Panc1 (cell line): Measurements from ENCODE around the gene L2HGDH.

Source experiments
- SIN3A ChIP-seq: IDR thresholded peaks from 2 replicates; pipeline ENCODE4 v1.6.1; 2012; ENCODE audit warnings: low read depth, mild to moderate bottlenecking, low read length, moderate library complexity, borderline replicate concordance; ENCODE audit not compliant: insufficient read depth
- TF ChIP-seq, protein P1 (sequence below): fragments of 450-650 bp; IDR thresholded peaks from 2 replicates; pipeline ENCODE4 v1.5.1; 2017; ENCODE audit warnings: mild to moderate bottlenecking

DNA sequence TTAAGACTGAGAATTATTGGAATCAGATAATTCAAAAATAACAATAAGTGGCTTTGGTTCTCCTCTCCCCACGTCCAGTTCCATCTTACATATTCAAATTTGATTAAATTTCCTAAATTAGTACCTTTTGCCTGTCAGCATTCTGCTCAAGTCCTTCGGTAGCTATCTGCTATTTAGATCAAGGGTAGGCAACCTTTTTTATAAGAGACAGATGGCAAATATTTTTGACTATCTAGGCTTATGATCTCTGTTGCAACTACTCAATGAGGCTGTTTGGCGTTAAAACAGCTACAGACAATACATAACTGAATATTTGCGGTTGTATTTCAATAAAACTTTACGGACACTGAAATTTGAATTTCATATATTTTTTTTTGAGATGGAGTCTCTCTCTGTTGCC, 21.7 kb downstream of the L2HGDH start:
- TF ChIP-seq, protein P1, sequence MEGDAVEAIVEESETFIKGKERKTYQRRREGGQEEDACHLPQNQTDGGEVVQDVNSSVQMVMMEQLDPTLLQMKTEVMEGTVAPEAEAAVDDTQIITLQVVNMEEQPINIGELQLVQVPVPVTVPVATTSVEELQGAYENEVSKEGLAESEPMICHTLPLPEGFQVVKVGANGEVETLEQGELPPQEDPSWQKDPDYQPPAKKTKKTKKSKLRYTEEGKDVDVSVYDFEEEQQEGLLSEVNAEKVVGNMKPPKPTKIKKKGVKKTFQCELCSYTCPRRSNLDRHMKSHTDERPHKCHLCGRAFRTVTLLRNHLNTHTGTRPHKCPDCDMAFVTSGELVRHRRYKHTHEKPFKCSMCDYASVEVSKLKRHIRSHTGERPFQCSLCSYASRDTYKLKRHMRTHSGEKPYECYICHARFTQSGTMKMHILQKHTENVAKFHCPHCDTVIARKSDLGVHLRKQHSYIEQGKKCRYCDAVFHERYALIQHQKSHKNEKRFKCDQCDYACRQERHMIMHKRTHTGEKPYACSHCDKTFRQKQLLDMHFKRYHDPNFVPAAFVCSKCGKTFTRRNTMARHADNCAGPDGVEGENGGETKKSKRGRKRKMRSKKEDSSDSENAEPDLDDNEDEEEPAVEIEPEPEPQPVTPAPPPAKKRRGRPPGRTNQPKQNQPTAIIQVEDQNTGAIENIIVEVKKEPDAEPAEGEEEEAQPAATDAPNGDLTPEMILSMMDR: no peak
- TF ChIP-seq SIN3A: no peak
